Calu3 (cell line): ENCODE data around the gene NEK6. TPM values are rescaled to one million over a fixed set of nuclear protein-coding genes. Genes with fewer than 3 reads are reported as not detected.

Source experiments
- BruUV-seq: library from RNA; stranded (reverse); fragments of 400-500 nt; replicated peaks from 2 replicates; lab custom pipeline; 2021; lab: Mats Ljungman, UMichigan
- CTCF ChIA-PET: fragments of 300-600 bp; sonication (Branson Sonifier 250); formaldehyde crosslinking; loops from one replicate; lab custom pipeline; 2022; ENCODE audit warnings: antibody characterized with exemption; lab: Charles Lee
- DNase-seq: peaks from one replicate; pipeline ENCODE4 v3.0.0; 2022
- H3K27ac Mint-ChIP-seq: one replicate; pipeline ENCODE4 v1.8.0; 2022; ENCODE audit warnings: mixed read lengths; ENCODE audit not compliant: unreplicated experiment
- H3K27me3 Mint-ChIP-seq: one replicate; pipeline ENCODE4 v1.8.0; 2022; ENCODE audit warnings: mixed read lengths; ENCODE audit not compliant: unreplicated experiment
- H3K36me3 Mint-ChIP-seq: one replicate; pipeline ENCODE4 v1.8.0; 2022; ENCODE audit warnings: mild to moderate bottlenecking, moderate library complexity, mixed read lengths; ENCODE audit not compliant: insufficient read depth, unreplicated experiment
- H3K4me1 Mint-ChIP-seq: one replicate; pipeline ENCODE4 v1.8.0; 2022; ENCODE audit warnings: mild to moderate bottlenecking, low read depth, mixed read lengths; ENCODE audit not compliant: unreplicated experiment
- H3K4me3 Mint-ChIP-seq: one replicate; pipeline ENCODE4 v1.8.0; 2022; ENCODE audit warnings: mild to moderate bottlenecking, low read depth, moderate library complexity, mixed read lengths; ENCODE audit not compliant: unreplicated experiment
- H3K9me3 Mint-ChIP-seq: one replicate; pipeline ENCODE4 v1.8.0; 2022; ENCODE audit warnings: low read depth, mixed read lengths; ENCODE audit not compliant: unreplicated experiment
- intact Hi-C: fragments of 100-400 bp; cut with micrococcal nuclease; formaldehyde crosslinking; loops from one replicate; pipeline ENCODE4 v1.10.0; 2022; ENCODE audit not compliant: unreplicated experiment
- total RNA-seq: library from RNA; stranded (reverse); gene quantifications from 2 replicates; pipeline ENCODE4 v1.2.3, GENCODE V29; 2022
- TF ChIP-seq, protein P1 (sequence below): fragments of 200-600 bp; IDR thresholded peaks from one replicate; pipeline ENCODE4 v1.8.0; 2022; ENCODE audit warnings: antibody characterized with exemption; ENCODE audit not compliant: unreplicated experiment

The NEK6 gene
- total RNA-seq, 1 experiment from 2014 or later = 43.0 TPM

GRCh38 chr9:124256517-124257069, 1.2 kb upstream of the NEK6 start:
- no peaks in the 10 kb centered on the region for H3K27me3 Mint-ChIP-seq
- H3K4me1 Mint-ChIP-seq = peaks cover 26% of the 10 kb centered on the region
- H3K9me3 Mint-ChIP-seq = no peaks in the 10 kb centered on the region
- H3K36me3 Mint-ChIP-seq = peaks cover 30% of the 10 kb centered on the region
- no TSS peak for BruUV-seq
- intact Hi-C loops = loop anchor here (5.0 kb wide), 1 partner anchor 114 kb away; no protein-coding TSS in a partner anchor
- H3K27ac Mint-ChIP-seq = peak overlapping the region; percentile 69
- CTCF ChIA-PET = no interaction called here
- TF ChIP-seq, protein P1, sequence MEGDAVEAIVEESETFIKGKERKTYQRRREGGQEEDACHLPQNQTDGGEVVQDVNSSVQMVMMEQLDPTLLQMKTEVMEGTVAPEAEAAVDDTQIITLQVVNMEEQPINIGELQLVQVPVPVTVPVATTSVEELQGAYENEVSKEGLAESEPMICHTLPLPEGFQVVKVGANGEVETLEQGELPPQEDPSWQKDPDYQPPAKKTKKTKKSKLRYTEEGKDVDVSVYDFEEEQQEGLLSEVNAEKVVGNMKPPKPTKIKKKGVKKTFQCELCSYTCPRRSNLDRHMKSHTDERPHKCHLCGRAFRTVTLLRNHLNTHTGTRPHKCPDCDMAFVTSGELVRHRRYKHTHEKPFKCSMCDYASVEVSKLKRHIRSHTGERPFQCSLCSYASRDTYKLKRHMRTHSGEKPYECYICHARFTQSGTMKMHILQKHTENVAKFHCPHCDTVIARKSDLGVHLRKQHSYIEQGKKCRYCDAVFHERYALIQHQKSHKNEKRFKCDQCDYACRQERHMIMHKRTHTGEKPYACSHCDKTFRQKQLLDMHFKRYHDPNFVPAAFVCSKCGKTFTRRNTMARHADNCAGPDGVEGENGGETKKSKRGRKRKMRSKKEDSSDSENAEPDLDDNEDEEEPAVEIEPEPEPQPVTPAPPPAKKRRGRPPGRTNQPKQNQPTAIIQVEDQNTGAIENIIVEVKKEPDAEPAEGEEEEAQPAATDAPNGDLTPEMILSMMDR = no peak
- no peak for DNase-seq
- H3K4me3 Mint-ChIP-seq = peak overlapping the region; percentile 92

DNA sequence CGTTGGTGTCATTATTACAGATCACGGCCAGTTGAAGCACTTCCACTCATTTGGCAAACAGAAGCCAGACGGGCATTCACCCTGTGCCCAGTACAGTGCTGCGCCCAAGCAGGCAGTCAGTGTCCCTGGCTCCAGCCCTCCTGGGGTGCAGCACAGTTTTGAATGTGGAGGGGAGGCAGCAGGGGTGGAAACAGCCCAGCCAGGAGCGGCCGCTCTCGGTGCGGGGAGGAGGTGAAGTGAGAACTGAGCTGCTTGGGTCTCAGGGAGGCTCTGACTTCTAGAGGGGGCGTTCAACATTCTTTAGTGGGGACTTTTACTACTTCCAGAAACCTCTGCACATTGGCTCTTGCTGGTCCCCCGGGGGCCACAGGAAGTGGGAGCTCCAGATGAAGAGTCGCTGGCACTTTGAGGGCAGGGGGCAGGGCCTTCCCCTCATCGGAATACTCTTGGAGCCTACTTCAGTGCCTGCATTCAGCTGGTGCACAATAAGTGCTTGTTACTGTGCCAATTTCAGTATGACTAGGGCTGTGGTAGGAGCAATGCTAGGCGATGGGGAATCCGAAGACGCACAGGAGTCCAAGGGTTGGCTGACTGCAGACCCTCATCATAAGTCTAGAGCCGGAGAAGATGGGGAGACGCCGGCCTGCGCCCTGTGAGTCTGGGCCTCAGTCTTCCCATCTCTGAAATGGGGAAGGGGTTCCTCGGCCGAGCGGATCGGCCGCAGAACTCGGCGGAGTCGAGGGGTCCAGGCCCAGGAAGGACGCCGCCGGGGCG, 492 bp upstream of the NEK6 start:
- peaks cover 30% of the 10 kb centered on the region for H3K36me3 Mint-ChIP-seq
- peak overlapping the region; percentile 69 for H3K27ac Mint-ChIP-seq
- H3K9me3 Mint-ChIP-seq = no peaks in the 10 kb centered on the region
- H3K27me3 Mint-ChIP-seq = no peaks in the 10 kb centered on the region
- H3K4me3 Mint-ChIP-seq = peak overlapping the region; percentile 92
- DNase-seq = no peak
- intact Hi-C loops = loop anchor here (5.0 kb wide), 1 partner anchor 115 kb away; no protein-coding TSS in a partner anchor
- H3K4me1 Mint-ChIP-seq = peaks cover 32% of the 10 kb centered on the region
- TF ChIP-seq, protein P1 = no peak
- CTCF ChIA-PET = no interaction called here
- BruUV-seq = no TSS peak

DNA sequence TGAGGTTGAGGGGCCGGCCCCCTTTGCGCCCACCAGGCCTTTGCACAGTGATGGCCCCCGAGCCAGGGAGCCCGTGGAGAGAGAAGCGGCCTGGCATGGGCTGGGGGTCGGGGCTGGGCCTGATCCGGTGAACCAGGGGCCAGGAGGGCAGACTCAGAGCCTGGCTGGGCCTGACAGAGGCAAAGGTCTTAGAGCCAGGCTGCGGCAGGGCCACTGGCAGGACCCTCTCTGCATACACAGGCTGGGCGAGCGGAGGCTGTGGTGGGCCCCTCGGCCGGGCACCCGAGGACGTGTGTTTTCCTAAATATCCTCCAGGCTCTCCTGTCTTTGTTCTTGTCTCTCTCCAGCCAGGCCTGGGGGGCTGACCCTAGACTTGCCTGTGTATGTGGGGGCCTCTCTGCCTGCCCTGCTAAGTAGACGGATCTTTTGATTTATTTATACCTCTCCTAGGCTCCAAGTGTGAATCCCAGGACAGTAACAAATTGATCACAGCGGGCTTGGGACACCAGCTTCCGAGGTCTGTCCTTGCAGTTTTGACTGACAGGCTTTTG, 933 bp downstream of the NEK6 start:
- CTCF ChIA-PET = interaction anchor here (1.3 kb wide), 1 partner anchor 132 kb away, joined by 3 read pairs; no protein-coding TSS in a partner anchor

More for the DNA sequence above, 933 bp downstream of the NEK6 start:
- Mint-ChIP-seq H3K27me3 (no peaks in the 10 kb centered on the region), H3K9me3 (no peaks in the 10 kb centered on the region), H3K36me3 (peaks cover 34% of the 10 kb centered on the region), H3K27ac (peak overlapping the region; percentile 82), H3K4me1 (peaks cover 32% of the 10 kb centered on the region), H3K4me3 (peak overlapping the region; percentile 92)
- no peak for DNase-seq
- no TSS peak for BruUV-seq
- TF ChIP-seq, protein P1 = no peak
- intact Hi-C loops = loop anchor here (1.0 to 5.0 kb wide), 2 partner anchors 35 to 116 kb away; no protein-coding TSS in a partner anchor
